Measurements from ENCODE around the gene ANKS1B.

The ANKS1B gene

DNA sequence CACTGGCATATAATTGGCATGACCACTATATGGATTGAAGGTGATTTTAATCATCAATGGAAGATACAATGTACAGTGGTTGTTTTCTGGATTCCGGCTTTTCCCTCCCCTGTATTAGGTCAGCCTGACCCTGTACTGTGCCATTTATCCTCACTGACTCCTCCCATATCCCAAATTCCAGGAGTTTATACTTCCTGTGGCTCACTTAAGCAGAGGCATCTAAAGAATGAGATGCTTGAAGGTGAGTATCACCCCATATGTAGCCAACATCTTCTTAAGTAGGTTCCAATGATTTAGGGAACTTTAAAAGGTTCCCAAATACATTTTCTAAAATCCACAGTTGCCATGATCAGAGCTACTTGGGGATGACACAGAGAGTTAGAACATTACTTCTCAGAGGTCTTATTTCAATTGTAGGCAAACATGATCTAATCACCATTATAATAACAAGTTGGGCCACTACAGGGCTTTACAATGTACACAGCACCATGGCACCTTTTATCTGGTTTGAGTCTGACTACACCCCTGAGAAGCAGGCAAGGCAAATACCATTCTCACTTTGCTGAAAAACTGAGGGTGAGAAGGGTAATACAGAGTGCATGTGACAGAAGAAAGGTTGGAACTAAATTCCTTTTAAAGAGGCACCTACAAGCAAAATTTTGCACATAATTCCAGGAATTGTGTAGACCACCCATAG, 549.5 kb downstream of the ANKS1B start:
- TF ChIP-seq, protein P1, sequence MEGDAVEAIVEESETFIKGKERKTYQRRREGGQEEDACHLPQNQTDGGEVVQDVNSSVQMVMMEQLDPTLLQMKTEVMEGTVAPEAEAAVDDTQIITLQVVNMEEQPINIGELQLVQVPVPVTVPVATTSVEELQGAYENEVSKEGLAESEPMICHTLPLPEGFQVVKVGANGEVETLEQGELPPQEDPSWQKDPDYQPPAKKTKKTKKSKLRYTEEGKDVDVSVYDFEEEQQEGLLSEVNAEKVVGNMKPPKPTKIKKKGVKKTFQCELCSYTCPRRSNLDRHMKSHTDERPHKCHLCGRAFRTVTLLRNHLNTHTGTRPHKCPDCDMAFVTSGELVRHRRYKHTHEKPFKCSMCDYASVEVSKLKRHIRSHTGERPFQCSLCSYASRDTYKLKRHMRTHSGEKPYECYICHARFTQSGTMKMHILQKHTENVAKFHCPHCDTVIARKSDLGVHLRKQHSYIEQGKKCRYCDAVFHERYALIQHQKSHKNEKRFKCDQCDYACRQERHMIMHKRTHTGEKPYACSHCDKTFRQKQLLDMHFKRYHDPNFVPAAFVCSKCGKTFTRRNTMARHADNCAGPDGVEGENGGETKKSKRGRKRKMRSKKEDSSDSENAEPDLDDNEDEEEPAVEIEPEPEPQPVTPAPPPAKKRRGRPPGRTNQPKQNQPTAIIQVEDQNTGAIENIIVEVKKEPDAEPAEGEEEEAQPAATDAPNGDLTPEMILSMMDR (conservative IDR thresholded peaks at IDR 0.05; ENCODE audit: low read depth): no peak
- no peak overlapping the region for H3K27ac ChIP-seq
- DNase-seq (ENCODE audit: low spot score): no peak
- ChIA-PET CTCF (no interaction called here), POLR2A (ENCODE audit: low non-redundant PET) (no interaction called here)

- TF ChIP-seq, protein P1 (conservative IDR thresholded peaks at IDR 0.05; ENCODE audit: low read depth): no peak
- no peak overlapping the region for H3K27ac ChIP-seq
- no peak for DNase-seq (ENCODE audit: low spot score)
- CTCF ChIA-PET: no interaction called here
- POLR2A ChIA-PET (ENCODE audit: low non-redundant PET): no interaction called here
Measured at GRCh38 chr12:99433155-99433554, 551.6 kb downstream of the ANKS1B start.

- ChIA-PET CTCF (no interaction called here), POLR2A (ENCODE audit: low non-redundant PET) (no interaction called here)
- H3K27ac ChIP-seq: no peak overlapping the region
- DNase-seq (ENCODE audit: low spot score): no peak
- TF ChIP-seq, protein P1 (conservative IDR thresholded peaks at IDR 0.05; ENCODE audit: low read depth): no peak
Measured at GRCh38 chr12:99431203-99431602, 553.5 kb downstream of the ANKS1B start.

DNA sequence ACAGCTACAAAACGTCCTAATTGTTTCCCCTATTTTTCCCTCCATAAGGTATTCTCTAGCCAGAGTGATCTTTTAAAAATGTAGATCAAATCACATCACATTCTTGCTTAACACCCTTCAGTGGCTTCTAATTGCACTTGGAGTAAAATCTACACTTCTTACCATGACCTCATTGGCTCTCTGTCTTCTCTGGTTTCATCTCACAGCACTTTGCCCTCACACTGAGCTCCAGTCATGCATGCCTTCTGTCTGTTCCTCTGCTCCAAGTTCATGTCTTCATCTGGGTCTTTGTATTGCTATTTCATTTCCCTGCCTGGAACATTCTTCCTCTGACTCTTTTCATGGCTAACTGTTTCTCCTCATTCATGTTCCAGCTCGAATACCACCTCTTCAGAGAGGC, 557.6 kb downstream of the ANKS1B start:
- ChIA-PET CTCF (no interaction called here), POLR2A (ENCODE audit: low non-redundant PET) (no interaction called here)
- no peak for DNase-seq (ENCODE audit: low spot score)
- H3K27ac ChIP-seq: no peak overlapping the region
- TF ChIP-seq, protein P1 (conservative IDR thresholded peaks at IDR 0.05; ENCODE audit: low read depth): no peak

- DNase-seq (ENCODE audit: low spot score): no peak
- no peak overlapping the region for H3K27ac ChIP-seq
- POLR2A ChIA-PET (ENCODE audit: low non-redundant PET): no interaction called here
- CTCF ChIA-PET: interaction anchor here (0.6 kb wide), 1 partner anchor 622 kb away, joined by 5 read pairs; no protein-coding TSS in a partner anchor
- TF ChIP-seq, protein P1 (conservative IDR thresholded peaks at IDR 0.05; ENCODE audit: low read depth): no peak
Measured at GRCh38 chr12:99418379-99418778, 566.4 kb downstream of the ANKS1B start.

DNA sequence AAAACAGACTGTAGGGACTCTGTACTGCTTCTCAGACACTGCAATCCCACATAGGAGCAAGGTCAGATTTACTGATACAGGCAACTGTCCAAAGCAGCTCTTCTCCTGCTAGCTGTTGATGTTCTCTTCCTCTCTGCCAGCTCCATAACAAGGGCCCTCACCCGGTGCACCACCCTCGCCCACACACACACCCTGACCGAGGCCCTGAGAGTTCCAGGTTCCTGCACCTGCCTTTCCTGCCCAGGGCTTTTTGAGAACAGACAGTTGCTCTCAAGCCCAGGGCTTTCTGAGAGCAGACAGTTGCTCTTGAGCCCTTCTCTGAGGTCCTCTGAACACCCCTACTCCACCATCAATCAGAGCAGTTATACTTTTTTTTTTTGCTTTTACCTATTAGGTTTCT, 571.0 kb downstream of the ANKS1B start:
- CTCF ChIA-PET: no interaction called here
- POLR2A ChIA-PET (ENCODE audit: low non-redundant PET): no interaction called here
- no peak for DNase-seq (ENCODE audit: low spot score)
- H3K27ac ChIP-seq: no peak overlapping the region
- TF ChIP-seq, protein P1 (conservative IDR thresholded peaks at IDR 0.05; ENCODE audit: low read depth): no peak
